GM23248 (cell line): ENCODE results near the gene DPCD.

ENCODE experiments used
- EZH2 ChIP-seq: fragments of 200-600 bp; sonication (generic); IDR thresholded peaks from 2 replicates; pipeline ENCODE4 v1.6.1; 2018; ENCODE audit warnings: antibody characterized with exemption, mild to moderate bottlenecking; ENCODE audit not compliant: insufficient read depth, poor library complexity, severe bottlenecking
- EZH2phosphoT487 ChIP-seq: fragments of 200-600 bp; sonication (generic); IDR thresholded peaks from 2 replicates; pipeline ENCODE4 v1.6.1; 2018; ENCODE audit warnings: antibody characterized with exemption, moderate library complexity, mild to moderate bottlenecking, low read depth; ENCODE audit not compliant: insufficient read depth

- no peak for TF ChIP-seq EZH2
- TF ChIP-seq EZH2phosphoT487: no peak
Observed at GRCh38 chr10:101653536-101653935, 65.4 kb downstream of the DPCD start.
